GM23248 (cell line): ENCODE results near the gene CYP2C18. TPM values are rescaled to one million over a fixed set of nuclear protein-coding genes. Genes with fewer than 3 reads are reported as not detected.
"Not testable (repeated sequence)": the region's sequence is repeated elsewhere in the genome, so short reads cannot be mapped to it uniquely, and the experiment has no call there.

Experiments
- DNase-seq: peaks from one replicate; pipeline ENCODE4 v3.0.0-alpha.2; 2015
- H2AFZ ChIP-seq: fragments of 200-600 bp; sonication (generic); 2 replicates; pipeline ENCODE4 v1.6.1; 2016; ENCODE audit warnings: antibody characterized with exemption
- H3F3A ChIP-seq: fragments of 200-600 bp; sonication (generic); 2 replicates; pipeline ENCODE4 v1.6.1; 2016; ENCODE audit warnings: mild to moderate bottlenecking, antibody characterized with exemption, mixed run types; ENCODE audit not compliant: insufficient read depth
- H3K27ac ChIP-seq: fragments of 200-600 bp; sonication (generic); 2 replicates; pipeline ENCODE4 v1.5.1; 2016; ENCODE audit warnings: mild to moderate bottlenecking
- H3K27me3 ChIP-seq: fragments of 200-600 bp; sonication (generic); replicated peaks from 2 replicates; pipeline ENCODE4 v1.6.1; 2016; ENCODE audit warnings: mild to moderate bottlenecking; ENCODE audit not compliant: insufficient read depth
- H3K36me3 ChIP-seq: fragments of 200-600 bp; sonication (generic); 2 replicates; pipeline ENCODE4 v1.6.1; 2016; ENCODE audit warnings: low read depth, mild to moderate bottlenecking
- H3K4me1 ChIP-seq: fragments of 200-600 bp; sonication (generic); 2 replicates; pipeline ENCODE4 v1.6.1; 2016; ENCODE audit warnings: mild to moderate bottlenecking; ENCODE audit not compliant: insufficient read depth
- H3K4me2 ChIP-seq: fragments of 200-600 bp; sonication (generic); one replicate; pipeline ENCODE4 v1.6.1; 2016; ENCODE audit warnings: mild to moderate bottlenecking; ENCODE audit not compliant: unreplicated experiment
- H3K4me3 ChIP-seq: fragments of 200-600 bp; sonication (generic); 2 replicates; pipeline ENCODE4 v1.5.1; 2016; ENCODE audit warnings: mild to moderate bottlenecking
- H3K79me2 ChIP-seq: fragments of 200-600 bp; sonication (generic); 2 replicates; pipeline ENCODE4 v1.6.1; 2016; ENCODE audit warnings: mild to moderate bottlenecking; ENCODE audit not compliant: insufficient read depth
- H3K9ac ChIP-seq: fragments of 200-600 bp; sonication (generic); 2 replicates; pipeline ENCODE4 v1.6.1; 2016; ENCODE audit warnings: mild to moderate bottlenecking
- H3K9me2 ChIP-seq: fragments of 200-600 bp; sonication (generic); 2 replicates; pipeline ENCODE4 v1.6.1; 2016; ENCODE audit warnings: mixed run types, mild to moderate bottlenecking, moderate library complexity; ENCODE audit not compliant: insufficient read depth
- H3K9me3 ChIP-seq: fragments of 200-600 bp; sonication (generic); one replicate; pipeline ENCODE4 v1.6.1; 2017; ENCODE audit warnings: low read depth
- H4K20me1 ChIP-seq: fragments of 200-600 bp; sonication (generic); 2 replicates; pipeline ENCODE4 v1.6.0; 2016; ENCODE audit not compliant: insufficient read depth
- EZH2 ChIP-seq: fragments of 200-600 bp; sonication (generic); IDR thresholded peaks from 2 replicates; pipeline ENCODE4 v1.6.1; 2018; ENCODE audit warnings: antibody characterized with exemption, mild to moderate bottlenecking; ENCODE audit not compliant: insufficient read depth, poor library complexity, severe bottlenecking
- EZH2phosphoT487 ChIP-seq: fragments of 200-600 bp; sonication (generic); IDR thresholded peaks from 2 replicates; pipeline ENCODE4 v1.6.1; 2018; ENCODE audit warnings: antibody characterized with exemption, moderate library complexity, mild to moderate bottlenecking, low read depth; ENCODE audit not compliant: insufficient read depth
- WGBS, 2 experiments: methylation state at CpG; one replicate each; pipeline ENCODE4 v1.1.6; 2015 to 2017; ENCODE audit warnings: low lambda C conversion rate in 2 of 2, low coverage in 1 of 2; ENCODE audit errors: missing lambda C conversion rate in 2 of 2; 5-methylcytosine and 5-hydroxymethylcytosine counted together
- in situ Hi-C: fragments of 300-500 bp; cut with MboI; formaldehyde crosslinking; loops from 2 replicates; pipeline ENCODE4 v1.15.0; 2020
- polyA plus RNA-seq: library from polyadenylated mRNA; unstranded; fragments of >200 nt; fragmentation: Nextera tagmentation; extraction: Ambion mirVana; gene quantifications from 2 replicates; pipeline ENCODE4 v1.2.1, GENCODE V29; 2016
- total RNA-seq: library from RNA; depleted of rRNA; stranded (reverse); fragments of >200 nt; shearing (Covaris generic); gene quantifications from 2 replicates; pipeline ENCODE4 v1.2.3, GENCODE V29; 2014

The CYP2C18 gene
- total and polyA plus RNA-seq, 2 experiments from 2014 or later: not detected

DNA sequence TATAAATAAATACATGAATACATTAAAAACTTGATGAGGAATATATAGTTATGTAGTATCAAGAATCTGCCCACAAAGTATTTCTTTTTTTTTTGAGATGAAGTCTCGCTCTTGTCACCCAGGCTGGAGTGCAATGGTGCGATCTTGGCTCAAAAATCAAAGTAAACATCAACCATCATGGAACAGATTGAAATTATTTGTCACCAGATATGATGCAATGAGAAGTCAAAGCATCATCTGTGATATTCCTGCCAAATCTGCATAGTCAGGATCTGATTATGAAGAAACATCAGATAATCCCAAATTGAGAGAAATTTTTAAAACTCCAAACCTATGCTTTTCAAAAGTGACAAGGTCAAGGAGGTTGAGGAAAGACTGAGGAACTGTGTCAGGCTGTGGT is 5.1 kb upstream of the CYP2C18 start:
- TF ChIP-seq EZH2: no peak
- TF ChIP-seq EZH2phosphoT487: no peak
- Histone ChIP-seq H3K4me3 (no peak overlapping the region), H3K4me1 (no peaks in the 10 kb centered on the region), H3K27me3 (no peaks in the 10 kb centered on the region), H3K79me2 (no peaks in the 10 kb centered on the region), H3K9me2 (no peaks in the 10 kb centered on the region), H3K9ac (no peak overlapping the region), H3K4me2 (no peak overlapping the region), H3K36me3 (no peaks in the 10 kb centered on the region), H3F3A (no peaks in the 10 kb centered on the region), H3K9me3 (no peaks in the 10 kb centered on the region), H3K27ac (no peak overlapping the region), H4K20me1 (no peaks in the 10 kb centered on the region), H2AFZ (no peak overlapping the region)
- WGBS, 2 experiments: 13 to 20% methylated on average over 2 of the region's 2 CpGs
- no peak for DNase-seq
- in situ Hi-C loops: no loop called here

GRCh38 chr10:94680544-94680943 is 3.0 kb upstream of the CYP2C18 start:
- Histone ChIP-seq H3K79me2 (no peaks in the 10 kb centered on the region), H3K36me3 (no peaks in the 10 kb centered on the region), H3K27ac (no peak overlapping the region), H4K20me1 (no peaks in the 10 kb centered on the region), H3K9me2 (no peaks in the 10 kb centered on the region), H3F3A (no peaks in the 10 kb centered on the region), H3K4me2 (no peak overlapping the region), H3K9ac (no peak overlapping the region), H3K27me3 (no peaks in the 10 kb centered on the region), H3K4me3 (no peak overlapping the region), H3K4me1 (no peaks in the 10 kb centered on the region), H3K9me3 (no peaks in the 10 kb centered on the region), H2AFZ (no peak overlapping the region)
- no peak for TF ChIP-seq EZH2phosphoT487
- TF ChIP-seq EZH2: no peak
- WGBS, 2 experiments: 0% methylated on average over 1 of the region's 1 CpG
- in situ Hi-C loops: no loop called here
- DNase-seq: peak; percentile 4

- H2AFZ ChIP-seq, H3K9ac ChIP-seq, H3F3A ChIP-seq, H3K9me3 ChIP-seq, H3K4me3 ChIP-seq, H4K20me1 ChIP-seq, H3K27me3 ChIP-seq, DNase-seq, H3K27ac ChIP-seq, H3K79me2 ChIP-seq, in situ Hi-C loops, H3K36me3 ChIP-seq, H3K9me2 ChIP-seq, H3K4me1 ChIP-seq, H3K4me2 ChIP-seq: not testable (repeated sequence)
- WGBS, 2 experiments: 60 to 74% methylated on average over 4 of the region's 4 CpGs
These were observed 893 bp upstream of the CYP2C18 start for GRCh38 chr10:94682636-94683035.

DNA sequence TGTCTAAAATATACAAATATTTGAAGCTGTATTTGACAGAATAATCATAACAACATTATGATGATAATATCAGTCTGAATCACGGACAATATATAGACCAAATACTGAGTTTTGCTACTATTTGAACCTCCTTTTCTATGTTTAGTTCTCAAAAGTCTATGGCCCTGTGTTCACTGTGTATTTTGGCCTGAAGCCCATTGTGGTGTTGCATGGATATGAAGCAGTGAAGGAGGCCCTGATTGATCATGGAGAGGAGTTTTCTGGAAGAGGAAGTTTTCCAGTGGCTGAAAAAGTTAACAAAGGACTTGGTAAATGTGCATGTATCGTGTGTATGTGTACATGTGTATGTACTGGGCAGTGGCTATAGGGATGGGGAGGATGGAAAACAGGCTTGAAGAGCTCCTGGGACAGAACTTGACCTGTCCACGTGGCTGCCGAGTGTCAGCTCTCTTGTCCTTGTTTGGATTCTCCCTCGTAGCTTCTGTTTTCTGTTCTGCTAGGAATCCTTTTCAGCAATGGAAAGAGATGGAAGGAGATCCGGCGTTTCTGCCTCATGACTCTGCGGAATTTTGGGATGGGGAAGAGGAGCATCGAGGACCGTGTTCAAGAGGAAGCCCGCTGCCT is 4.2 kb downstream of the CYP2C18 start:
- H4K20me1 ChIP-seq: no peaks in the 10 kb centered on the region
- H3K4me1 ChIP-seq: no peaks in the 10 kb centered on the region
- in situ Hi-C loops: no loop called here
- no peak overlapping the region for H3K4me3 ChIP-seq
- no peak for TF ChIP-seq EZH2phosphoT487
- TF ChIP-seq EZH2: no peak
- H3K9ac ChIP-seq: no peak overlapping the region
- H3K9me2 ChIP-seq: no peaks in the 10 kb centered on the region
- no peak for DNase-seq
- H3K4me2 ChIP-seq: no peak overlapping the region
- H3K27ac ChIP-seq: no peak overlapping the region
- H3K79me2 ChIP-seq: no peaks in the 10 kb centered on the region
- H3K36me3 ChIP-seq: no peaks in the 10 kb centered on the region
- no peak overlapping the region for H2AFZ ChIP-seq
- no peaks in the 10 kb centered on the region for H3K27me3 ChIP-seq
- no peaks in the 10 kb centered on the region for H3K9me3 ChIP-seq
- H3F3A ChIP-seq: no peaks in the 10 kb centered on the region
- 36 to 40% methylated on average over 11 of the region's 11 CpGs for WGBS, 2 experiments

DNA sequence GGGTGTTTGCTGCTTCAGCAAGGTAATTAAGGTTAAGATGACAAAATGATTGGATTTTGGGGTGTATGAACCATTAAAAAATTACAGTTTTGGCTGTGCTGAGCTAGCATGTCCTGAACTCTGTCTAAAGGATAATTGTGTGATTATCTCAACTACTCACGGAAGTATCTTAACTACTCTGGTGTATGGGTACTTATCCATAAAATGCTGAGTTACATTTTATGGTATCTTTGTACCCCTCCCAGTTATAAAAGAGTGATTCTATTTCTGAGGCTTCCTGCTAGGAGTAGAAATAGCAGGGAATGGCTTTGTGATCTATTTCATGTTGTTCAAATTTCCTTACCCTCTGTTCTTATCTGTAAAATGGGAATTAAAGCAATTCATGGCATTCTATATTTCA is 22.6 kb downstream of the CYP2C18 start:
- in situ Hi-C loops: no loop called here
- Histone ChIP-seq H4K20me1 (no peaks in the 10 kb centered on the region), H3K9me3 (no peaks in the 10 kb centered on the region), H3K9me2 (no peaks in the 10 kb centered on the region), H3K27me3 (no peaks in the 10 kb centered on the region), H3K9ac (no peak overlapping the region), H3K27ac (no peak overlapping the region), H3K4me2 (no peak overlapping the region), H3K79me2 (no peaks in the 10 kb centered on the region), H3F3A (no peaks in the 10 kb centered on the region), H2AFZ (no peak overlapping the region), H3K36me3 (no peaks in the 10 kb centered on the region), H3K4me3 (no peak overlapping the region), H3K4me1 (no peaks in the 10 kb centered on the region)
- WGBS, 2 experiments: 43 to 49% methylated on average over 1 of the region's 1 CpG
- TF ChIP-seq EZH2 (no peak), EZH2phosphoT487 (no peak)
- no peak for DNase-seq
